NCI-H2196 (cell line): ENCODE measurements around the gene SETBP1.

Experiments
- DNase-seq: peaks from one replicate; lab custom pipeline; 2025; ENCODE audit not compliant: unreplicated experiment; lab: John Stamatoyannopoulos, UW

SETBP1 gene

DNA sequence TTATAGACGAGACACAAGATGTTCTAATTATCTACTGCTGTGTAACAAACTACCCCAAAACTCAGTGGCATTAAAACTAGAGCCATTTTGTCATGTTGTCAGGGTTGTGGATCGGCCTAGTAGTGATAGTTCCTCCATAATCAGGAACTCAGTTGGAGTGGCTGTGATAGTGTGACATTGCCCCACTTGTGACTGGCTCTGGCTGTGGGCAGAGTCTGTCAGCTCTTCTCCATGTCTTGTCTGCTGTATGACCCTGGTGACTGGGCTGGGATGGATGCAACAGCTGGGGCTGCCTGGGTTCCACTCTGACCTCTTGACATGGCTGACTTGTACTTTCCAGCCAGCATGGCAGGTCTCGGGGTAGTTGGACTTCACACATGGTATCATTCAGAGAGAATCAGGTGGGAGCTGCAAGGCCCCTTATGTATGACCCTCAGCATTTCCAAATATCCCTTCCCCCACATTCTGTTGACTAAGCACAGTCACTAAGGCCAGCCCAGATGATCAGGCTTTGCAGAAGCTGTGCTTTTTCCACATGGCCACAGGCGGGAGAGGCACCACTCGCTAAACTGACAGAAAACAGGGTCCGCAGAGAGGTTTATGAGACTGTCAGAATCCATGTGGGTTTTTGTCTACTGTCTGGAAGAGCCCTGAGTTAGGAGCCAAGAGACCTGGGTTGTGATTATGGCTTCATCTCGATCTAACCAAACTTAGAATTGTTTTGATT, 50.3 kb downstream of the SETBP1 start:
- DNase-seq = no peak

DNA sequence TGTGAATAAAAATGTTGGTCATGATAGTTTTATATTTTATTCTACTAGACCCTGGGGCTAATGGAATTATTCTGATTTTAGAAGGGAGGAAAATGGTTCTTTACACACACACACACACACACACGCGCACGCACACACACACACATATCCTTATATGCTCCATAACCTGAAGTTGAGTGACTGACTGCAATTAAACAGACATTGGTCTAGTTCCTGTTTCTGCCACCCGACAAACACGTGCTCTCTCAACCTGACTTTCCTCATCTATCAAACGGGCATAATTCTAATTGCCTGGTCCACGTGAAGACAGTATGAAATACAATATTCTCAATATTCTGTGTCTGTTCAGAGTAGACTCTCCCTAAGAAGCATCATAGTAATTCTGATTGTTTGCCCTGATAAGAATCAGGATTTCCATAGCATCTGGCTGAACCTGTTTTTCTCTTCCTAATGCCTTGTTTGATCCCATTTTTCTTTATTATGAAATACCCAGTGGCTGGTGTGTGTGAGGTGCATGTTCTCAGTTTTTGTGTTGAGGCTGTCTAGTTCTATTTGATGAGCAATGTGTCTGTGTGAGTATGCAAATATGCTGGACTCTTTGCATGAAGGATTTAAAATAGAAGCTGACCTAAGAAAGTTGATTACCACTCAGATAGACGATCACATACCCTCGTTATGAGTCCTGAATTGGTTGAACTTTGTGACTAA, 51.0 kb downstream of the SETBP1 start:
- no peak for DNase-seq

DNA sequence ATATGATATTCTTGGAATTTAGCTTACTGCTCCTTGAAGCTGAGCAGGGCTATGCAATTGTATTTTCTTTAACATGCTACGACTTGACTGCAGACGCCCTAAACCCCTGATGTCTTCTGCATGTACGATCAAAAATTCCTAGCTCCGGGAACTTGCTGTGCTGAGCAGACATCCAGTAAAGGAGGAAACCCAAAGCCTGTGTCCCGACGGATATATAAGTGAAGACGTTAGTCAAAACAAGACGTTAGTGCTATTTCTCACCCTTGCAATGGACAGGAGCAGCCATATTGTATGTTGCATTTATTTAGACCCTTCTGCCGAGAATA, 51.5 kb downstream of the SETBP1 start:
- DNase-seq = no peak

DNA sequence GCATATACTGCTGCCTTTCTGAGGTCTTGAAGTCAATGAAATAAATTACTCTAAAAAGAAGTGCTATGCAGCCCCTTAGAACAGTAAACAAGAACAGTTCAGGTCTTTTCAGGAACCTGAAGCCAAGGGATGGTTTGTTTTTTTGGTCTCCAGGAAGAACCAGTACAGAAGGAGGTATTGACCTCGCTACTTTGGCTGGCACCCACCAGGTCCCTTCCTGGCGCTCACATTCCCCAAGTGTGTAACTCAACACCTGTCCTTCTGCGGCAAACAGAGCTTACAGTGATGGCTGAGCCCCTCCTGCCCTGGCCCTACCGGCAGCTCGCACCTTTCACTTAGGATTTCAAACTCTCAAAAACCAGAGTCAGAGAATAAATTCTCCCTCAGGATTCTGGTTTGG, 51.9 kb downstream of the SETBP1 start:
- peak; percentile 47 for DNase-seq

DNA sequence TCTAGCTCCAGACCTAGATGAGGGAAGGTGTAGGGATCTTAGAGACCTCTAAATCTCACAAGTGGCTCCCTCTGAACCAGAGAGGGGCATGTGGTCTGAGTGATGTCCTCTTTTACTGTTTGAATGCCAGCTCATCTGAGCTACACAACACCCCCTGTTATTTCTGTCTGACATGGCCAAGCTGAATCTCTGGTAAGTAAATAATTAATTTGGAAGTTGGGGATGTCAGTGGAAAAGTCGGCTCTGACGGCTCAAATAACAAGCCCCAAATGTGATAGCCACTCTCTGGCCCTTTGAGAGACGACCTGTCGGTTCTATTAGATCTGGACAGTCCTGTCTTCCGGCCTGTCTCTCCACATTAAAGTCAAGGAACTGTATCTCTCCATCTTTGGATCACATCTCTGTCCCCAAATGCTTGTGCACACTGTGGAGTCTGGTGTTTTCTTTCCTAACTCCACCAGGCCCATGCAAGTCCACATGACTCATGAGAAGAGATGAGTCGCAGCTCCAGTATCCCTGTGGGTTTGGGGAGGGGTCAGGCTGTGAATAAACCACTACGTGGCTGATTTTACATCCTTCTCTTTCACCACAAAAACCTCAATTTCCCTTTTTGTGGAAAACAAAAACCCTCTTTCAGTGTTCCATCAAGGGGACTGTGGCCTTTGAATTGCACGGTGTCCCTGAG, 52.5 kb downstream of the SETBP1 start:
- no peak for DNase-seq

DNA sequence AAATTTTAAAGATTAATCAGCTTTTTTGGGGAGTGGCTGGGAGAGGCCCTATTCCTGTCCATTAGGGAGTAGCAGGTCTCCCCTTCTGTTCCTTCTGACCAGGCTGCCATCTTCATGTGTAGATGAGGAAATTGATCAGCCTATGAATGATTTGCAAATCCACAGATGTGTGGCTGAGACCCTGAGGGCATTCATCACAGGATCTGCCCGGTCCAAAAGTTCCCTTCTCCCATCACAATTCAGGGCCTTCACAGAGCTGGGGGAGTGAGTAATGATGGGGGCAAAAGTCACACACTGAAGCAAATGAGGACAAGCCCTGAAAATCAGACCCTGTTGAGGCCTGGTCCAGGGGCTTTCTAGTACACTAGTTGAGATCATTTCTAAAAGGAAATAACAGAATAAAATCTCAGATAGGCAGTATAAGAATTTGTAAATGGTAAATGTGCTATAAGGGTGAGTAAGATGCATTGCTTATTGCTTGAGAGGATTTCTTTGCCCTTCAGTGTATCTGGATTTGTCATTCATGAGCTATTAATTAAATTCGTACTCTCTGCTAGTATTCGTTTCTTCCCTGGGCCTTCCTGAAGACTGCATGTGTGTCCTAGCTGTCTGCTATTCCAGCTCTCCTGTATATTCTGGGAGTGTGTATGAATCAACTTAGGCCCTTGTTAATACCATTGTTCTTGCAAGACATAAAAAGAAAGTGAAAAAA, 53.2 kb downstream of the SETBP1 start:
- DNase-seq = no peak

DNA sequence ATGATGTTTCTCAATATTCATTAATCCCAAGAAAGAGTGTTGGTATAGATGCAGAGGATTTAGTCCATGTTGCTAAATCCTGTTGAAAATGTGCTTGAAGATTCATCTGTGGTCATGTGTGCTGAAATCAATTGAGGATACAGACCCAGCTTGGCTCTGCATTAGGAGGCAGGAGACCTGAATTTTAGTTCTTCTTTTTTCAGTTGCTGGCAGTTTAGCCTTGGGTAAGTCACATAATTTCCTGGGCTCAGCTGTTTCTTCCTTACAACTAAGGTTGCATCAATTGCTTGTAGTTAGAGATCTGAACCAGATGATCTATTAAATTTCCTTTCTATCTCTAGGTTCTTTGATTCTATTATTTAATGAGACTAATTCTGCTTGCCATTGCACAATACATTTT, 54.4 kb downstream of the SETBP1 start:
- no peak for DNase-seq

DNA sequence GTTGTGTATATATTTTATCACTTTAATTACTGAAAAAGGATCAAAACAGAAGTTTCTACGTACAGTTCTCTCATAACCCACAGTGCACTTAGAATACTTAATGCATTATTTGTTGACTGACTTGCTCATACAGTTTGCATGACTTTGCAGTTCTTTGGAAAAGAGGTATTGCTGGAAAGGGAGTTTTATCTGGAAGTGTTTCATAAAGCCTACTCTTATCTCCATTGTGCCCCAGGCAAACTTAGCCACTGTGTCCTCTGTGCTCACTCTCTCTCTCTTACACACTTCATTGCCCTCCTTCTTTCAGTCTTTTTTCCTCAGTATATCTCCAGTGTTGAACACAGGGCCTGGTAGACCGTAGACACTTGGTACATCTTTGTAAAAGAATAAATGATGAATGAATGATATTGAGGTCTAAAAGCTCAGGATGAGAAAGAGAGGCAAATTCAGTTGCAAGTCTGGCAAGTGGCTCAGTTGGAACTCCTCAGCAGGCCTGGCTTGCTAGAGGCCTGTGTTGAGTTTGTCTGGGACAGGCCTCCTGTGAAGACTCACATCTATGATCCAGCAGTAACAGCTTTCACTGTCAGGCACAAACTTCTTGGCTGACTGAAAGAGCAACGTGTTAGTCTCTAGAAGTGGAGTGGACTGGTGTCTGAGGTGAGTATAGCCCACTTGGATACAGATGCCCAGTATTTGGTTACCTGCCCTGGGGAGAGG, 56.1 kb downstream of the SETBP1 start:
- DNase-seq = no peak

DNA sequence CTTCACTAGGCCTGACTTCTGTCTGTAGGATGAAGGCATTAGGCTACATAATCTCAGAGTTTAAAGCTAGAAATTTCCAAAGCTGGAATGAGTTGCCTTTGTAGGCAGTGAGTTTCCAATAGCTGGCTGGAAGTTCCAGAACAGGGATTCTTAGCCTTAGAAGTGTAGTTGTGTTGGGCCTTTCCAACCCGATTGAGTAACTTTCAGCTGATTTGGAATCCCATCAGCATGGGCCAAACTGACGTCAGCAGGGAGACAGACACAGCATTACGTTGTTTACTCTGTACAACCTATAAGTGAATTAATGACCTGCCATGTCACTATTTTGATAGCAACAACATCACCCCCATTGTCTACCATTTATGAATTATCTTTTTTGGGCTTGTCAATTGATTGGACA, 56.9 kb downstream of the SETBP1 start:
- DNase-seq = no peak

DNA sequence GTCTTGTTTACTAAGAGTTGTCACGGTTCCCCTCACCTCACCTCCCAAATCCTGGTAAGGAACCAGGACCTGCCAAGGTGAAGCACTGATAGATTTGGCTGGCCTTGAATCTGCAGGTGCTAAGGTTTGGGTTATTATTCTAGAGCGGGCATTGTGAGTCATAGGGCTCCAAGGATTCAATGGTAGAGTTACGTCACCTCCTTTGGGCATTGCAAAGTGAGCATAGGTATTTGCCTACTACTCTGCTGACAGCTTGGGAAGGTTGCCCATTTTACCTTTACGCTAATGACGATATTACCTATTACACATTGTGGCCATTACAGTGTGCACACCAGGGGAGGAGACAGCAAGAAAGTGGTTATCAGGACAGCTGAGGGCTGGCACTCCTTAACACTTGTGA, 59.3 kb downstream of the SETBP1 start:
- DNase-seq = no peak

DNA sequence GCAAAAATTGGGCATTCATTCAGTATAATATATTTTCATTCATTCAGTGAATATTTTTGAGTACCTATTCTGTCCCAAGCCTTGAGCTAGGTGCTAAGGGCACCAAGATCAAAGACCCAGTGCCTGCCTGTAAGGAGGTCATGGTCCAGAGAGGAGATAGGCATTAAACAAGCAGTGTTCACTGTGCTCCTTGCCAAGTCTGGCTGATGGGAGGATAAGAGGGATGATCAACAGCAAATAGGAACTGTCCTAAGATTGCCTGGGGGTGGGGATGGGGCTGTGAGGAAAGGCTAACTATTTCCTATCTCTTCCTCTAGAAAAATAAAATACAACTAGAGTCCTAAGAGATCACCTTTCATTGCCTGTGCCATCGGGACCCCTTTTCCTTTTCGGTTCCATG, 60.4 kb downstream of the SETBP1 start:
- no peak for DNase-seq

DNA sequence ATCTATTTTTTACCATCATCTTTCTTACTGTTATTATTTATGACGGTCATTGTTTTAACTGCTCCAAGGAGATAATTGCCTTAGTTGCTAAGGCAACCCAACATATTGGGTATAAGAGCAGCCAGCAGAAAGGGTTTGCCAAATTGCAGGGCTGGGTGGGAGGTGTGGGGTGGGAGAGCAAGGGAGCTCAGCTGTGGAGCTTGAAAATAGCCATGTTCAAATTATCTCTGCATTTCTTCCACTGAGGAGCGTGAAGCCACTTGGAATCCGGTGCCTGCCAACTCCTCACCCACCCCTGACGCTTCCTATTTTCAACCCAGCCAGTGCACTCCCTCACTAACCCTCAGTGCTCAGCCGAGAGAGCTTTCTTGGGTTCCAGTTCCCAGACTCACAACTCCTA, 60.8 kb downstream of the SETBP1 start:
- no peak for DNase-seq

DNA sequence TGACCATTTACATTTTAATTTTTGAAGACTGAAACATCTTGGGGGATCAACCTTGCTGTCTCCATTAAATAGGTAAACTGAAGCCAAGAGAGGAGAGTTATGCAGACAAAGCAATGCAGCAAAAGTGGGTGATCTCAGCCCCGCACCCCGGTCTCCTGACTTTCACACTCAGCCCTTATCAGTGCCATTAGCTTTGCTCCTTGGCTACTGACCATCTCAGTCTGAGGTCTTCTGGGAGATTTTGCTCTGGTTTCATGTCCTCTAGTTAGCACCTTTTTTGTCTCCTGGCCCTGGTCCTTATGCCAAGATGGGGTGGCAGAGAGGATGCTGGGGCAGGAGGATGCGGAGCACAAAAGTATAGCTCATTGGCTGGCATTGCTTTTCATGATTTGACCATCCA, 61.4 kb downstream of the SETBP1 start:
- DNase-seq = no peak

DNA sequence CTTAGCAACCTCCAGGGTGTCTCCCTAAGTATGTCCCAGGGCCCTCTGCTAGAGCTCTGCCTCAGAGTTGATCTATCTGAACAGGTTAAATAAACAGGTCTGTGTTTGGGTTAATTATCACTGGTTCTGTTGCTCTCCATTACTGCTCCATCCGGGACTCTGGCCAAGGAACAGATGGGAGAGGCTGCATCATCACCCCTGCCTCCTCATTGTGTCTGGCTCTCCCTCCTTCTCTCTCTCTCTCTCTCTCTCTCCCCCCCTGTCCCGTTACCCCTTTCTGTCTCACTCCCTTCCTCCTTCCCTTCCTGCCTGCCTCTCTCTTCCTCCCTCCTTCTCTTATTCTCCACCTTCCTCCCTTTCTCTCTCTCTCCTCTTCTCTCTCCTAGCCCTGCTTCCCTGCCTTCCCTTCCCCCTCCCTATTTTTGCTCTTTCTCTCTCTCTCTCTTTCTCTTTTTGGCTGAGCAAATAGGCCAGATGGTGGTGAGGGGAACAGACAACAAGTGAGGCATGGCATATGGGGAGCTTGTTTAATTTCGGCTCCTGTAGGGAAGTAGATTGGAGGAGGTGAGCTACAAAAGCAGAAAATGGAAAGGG, 62.1 kb downstream of the SETBP1 start:
- DNase-seq = peak; percentile 67

DNA sequence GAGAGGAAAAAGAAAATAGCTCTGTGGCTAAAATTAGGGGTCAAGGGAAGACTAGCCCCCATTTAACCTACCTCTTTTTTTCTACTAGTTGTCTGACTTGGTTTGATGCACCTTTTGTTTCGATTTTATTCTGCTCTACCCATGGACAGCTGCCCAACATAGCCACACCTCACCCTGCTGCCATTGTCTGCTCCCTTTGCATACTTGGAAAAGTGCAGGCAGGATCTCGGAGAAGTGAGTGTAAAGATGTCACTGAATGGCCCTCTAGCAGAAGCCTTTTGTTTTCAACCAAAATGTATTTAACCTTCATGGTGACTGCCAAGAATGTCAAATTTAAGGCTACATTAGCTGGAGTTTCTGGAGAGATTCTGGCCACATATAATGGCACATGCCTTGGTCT, 62.9 kb downstream of the SETBP1 start:
- DNase-seq = no peak

DNA sequence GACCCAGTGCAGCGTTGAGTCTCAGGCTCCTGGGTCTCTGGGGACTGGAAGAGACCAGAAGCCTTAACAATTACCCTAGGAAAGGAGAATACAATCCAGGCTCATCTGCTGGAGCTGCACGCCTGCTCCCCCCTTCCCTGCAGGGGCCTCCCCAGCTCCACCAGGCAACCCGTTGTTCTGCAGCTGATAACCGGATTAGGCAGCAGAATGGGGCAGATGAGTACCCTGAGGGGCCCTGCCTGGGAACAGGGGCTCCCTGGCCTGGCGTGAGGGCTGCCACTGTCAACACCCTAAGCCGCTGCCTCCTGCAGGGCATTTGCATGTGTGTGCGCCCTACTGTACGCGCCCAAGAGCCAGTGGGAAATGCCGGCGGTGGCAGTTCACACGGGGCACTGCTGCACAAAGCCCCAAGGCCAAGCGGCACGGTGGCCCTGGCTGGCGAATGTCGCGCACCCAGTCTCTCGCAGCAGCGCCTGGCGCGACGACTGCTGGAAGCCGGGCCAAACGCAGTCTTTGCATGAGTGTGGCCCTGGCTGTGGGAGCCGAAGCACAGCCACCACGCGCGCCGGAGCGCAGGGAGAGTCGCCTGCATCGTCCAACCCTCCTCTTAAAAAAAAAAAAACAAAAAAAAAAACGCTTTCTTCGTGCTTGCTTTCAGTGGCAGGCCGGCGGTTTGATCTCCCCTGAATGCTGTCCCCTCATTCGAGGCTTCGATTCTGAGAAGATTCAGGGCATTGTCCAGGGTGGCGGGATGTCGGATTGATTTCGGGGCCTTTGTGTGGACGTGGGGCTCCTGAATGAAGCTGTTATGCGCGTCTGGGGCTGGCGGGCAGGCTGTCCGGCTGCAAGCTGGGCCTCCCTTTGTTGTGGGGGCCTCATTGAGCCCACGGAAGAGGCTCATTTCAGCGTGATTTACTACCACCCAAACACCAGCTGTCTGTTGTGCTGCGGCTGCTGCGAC, 63.8 kb downstream of the SETBP1 start:
- DNase-seq = no peak

DNA sequence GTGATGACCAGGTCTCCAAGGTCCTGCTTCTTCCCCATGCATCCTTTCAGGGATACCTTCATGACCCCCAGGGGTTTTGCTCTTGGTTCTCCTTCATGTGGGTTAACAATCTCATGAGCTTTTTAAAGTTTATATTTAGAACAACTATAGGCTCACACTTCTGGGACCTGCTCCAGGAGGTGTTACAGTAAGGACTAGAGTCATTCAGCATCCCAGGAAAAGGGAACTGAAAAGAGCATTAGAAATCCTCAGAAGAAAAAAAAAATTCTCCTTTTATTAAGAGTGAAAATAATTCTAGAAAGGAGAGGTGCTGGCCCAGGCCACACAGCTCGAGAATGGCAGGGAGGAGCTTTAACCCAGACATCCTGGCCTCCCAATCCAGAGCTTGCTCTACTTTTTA, 66.5 kb downstream of the SETBP1 start:
- no peak for DNase-seq

DNA sequence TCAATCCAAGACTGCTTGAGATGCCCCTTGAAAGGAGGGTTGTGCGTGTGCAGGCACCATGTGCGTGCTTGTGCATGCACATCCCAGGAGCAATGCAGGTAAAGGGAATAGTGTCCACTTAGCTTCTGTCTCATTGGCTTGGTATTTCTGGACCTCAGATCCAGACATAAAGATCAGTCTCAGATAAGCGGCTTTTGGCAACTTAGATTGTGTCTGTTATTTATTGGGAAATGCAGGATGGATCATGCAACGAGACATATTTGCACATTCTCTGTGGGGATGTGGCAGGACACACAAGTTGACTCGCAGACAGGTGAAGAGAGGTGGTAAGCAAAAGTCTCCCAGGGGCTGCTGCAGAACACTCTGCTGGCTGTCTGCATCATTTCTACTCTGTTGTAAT, 67.9 kb downstream of the SETBP1 start:
- DNase-seq = no peak

DNA sequence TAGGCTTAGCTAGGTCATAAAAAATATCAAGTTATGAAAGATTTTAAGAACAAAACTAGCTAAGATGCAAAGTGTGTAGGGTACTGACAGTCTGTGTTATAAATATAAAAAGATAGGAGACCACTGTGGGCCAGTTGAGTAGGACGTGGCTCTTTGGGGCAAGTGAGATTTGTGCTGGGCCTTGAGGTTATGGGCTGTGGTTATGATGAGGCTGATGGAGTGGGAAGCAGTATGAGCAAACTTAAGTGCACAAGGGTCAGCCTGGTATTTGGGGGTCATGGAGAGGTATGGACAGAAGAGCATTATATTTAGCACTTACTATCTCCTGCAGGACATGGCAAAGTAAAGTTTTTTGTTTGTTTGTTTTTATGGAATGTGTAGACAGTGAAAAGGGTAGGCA, 70.1 kb downstream of the SETBP1 start:
- no peak for DNase-seq

DNA sequence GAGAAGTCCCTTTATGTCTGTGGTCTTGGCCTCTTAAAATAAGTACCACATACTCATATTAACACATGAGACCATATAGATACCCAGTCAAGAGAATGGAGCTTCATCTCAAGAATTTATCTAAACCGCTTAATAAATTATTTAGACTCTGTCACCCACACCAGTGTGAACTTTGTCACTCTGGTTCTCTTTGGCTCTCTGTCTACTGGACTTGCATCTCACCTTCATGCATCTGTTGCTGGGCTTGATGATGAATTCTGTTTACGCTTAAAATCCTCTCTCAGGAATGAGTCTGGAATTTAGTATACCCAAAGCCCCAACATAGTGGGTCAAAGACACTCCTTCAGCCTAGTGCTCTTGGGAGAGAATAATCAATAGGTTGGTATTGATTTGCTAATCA, 73.9 kb downstream of the SETBP1 start:
- DNase-seq = no peak
